Activated CD4-positive, alpha-beta T cell treated with anti-CD3 and anti-CD28 coated beads, Interleukin-2, amount 50 U/mL, for 1 hour (primary cell): ENCODE measurements around the gene GON4L.
"Not testable (repeated sequence)": the region's sequence is repeated elsewhere in the genome, so short reads cannot be mapped to it uniquely, and the experiment has no call there.

Experiments
- DNase-seq: peaks from one replicate; pipeline ENCODE4 v3.0.0-alpha.2; 2020

Gene GON4L

DNA sequence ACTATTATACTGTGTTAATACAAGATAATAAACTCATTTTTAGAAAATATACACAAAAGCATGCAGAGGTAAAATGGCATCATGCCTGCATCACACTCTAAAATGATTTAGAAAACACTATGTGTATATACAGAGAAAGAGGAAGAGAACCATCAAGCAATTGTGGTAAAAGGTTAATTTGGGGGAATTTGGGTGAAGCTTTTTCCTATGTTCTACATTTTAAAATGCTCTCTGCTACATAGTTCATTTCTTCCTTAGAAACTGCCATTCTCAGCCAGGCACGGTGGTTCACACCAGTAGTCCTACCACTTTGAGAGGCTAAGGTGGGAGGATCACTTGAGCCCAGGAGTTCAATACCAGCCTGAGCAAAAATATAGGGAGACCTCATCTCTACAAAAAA lies 44.1 kb downstream of the GON4L start:
- no peak for DNase-seq

DNA sequence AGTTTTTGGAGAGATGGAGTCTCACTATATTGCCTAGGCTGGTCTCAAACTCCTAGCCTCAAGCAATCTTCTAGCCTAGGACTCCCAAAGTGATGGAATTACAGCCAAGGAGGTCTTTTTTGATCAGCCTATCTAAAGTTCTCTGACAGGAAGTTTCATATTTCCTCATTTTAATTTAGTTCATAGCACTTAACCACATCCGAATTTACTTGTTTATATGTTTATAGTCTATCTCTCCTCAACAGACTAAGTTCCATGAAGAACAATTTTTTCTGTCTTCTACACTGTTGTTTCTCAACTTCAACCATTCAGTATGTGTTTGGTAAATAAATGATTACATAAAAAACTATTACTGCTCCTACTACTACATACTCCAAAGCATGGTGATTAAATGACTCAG lies 47.9 kb downstream of the GON4L start:
- no peak for DNase-seq

DNA sequence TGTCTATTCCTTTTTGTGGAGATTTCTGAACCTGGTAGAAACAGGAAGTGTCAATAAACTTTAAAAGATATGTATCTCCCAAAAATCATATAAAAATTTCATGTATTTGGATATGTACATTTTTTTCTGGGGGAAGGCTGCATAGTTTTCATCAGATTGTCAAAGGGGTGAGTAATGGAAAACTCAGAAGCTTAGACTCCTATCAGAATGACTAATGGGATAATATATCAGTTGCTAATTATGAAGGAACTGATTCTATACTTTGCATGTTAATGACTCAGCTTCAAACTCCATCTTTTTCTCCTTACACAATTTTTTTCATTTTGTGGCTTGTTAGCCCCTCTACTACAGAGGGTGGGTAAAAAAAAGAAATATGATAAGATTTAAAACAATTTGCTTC lies 55.9 kb downstream of the GON4L start:
- no peak for DNase-seq

DNA sequence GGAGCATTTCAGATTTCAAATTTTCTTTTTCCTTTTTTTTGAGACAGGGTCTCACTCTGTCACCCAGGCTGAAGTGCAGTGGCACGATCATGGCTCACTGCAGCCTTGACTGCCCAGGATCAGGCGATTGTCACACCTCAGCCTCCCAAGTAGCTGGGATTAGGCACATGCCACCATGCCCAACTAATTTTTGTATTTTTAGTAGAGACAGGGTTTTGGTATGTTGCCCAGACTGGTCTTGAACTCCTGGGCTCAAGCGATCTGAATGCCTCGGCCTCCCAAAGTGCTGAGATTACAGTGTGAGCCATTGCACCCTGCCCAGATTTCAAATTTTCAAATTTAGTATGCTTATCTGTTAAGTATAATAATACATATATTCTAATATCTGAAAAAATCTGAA lies 61.4 kb downstream of the GON4L start:
- not testable (repeated sequence) for DNase-seq

DNA sequence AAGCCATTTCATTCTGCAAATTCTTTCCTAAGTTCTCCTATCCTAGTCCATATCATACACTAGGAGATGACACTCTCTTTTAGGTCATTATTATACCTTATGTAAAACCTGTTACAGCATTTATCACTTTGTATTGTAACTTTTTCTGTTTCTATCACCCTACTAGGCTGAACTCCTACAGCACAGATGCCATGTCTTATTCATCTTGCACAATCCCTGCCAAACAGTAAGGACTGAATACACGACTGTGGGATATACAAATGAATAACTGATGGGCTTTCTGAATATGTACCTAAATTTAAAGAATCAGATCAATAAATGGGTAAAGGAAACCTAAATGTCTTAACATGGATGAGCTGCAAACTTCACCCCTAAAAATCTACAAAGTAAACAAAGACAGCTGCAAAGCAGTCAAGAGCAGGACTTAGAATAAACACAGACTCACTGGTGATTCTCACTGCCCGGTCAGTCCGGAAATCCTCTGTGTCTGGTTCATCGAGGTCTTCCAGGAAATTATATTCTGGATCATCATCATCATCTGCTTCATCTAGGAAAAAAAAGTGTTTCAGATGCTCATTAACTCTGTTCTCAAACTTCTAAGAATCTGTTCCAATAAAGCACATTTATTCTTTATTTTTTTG lies 62.3 kb downstream of the GON4L start:
- no peak for DNase-seq

DNA sequence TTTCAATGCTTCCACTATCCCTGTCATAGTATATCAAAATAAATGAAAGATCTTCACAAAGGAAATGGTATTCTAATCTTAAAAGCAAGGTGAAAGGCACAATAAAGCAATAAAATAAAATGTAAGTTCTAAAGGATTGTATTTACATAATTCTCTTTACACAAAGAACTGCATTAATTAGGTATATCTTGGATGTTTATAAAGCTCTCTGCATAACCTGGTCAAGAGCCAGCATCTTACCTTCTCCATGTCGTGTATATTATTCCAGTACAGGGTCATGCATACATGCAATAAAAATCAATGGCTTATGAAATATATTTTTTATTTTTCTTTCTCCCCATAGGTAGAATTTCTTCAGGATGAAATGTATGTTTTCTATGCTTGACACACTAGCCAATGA lies 63.8 kb downstream of the GON4L start:
- DNase-seq = no peak

DNA sequence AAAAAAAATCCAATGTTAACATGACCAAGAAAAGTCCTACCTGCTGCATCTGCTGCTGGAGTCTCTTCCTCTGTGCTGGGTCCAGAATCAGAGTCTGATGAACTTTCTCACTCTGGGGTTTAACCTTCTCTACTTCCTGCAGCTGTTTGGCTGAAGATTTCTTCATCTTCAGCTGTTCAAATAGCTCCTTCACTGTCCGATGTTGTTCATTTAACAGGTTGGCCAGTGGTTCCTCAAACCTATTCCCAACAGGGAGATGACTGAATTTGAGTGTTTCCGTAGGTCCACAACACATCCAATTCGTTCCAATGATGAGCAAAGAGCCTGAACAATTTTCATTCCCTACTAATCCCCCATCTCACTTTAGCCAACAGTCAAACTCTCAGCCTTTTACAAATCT lies 79.4 kb downstream of the GON4L start:
- no peak for DNase-seq

DNA sequence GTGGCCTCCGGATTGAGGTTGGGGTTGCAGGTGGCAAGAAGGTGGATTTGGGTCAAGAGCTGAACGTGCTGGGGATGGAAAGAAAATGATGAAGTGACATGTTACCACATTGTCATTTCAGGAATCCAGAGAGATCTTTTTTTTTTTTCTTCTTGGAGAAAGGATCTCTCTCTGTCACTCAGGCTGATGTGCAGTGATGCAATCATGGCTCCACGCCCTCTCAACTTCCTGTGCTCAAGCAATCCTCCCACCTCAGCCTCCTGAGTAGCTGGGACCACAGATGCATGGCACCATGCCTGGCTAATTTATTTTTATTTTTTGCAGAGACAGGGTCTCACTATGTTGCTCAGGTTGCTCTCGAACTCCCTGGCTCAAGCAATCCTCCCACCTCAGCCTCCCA lies 80.6 kb downstream of the GON4L start:
- no peak for DNase-seq

DNA sequence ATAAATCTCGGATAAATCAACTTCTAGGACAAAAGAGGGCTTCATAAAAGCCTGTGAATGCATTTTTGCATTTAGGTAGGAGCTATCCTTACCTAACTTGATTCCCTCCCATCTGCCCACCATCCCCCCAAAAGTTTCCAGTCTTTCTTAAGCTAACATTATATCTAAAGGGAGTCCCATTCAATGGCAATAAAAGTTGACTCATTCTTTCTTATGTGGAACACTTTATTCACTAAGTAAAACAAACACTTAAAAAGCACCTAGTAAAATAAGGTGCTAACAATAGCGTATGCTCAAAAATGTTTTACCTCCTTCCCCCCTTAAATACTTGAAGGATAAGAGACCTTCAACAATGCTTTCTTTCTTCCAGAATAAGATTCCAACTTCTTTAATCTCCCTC lies 83.8 kb downstream of the GON4L start:
- no peak for DNase-seq

DNA sequence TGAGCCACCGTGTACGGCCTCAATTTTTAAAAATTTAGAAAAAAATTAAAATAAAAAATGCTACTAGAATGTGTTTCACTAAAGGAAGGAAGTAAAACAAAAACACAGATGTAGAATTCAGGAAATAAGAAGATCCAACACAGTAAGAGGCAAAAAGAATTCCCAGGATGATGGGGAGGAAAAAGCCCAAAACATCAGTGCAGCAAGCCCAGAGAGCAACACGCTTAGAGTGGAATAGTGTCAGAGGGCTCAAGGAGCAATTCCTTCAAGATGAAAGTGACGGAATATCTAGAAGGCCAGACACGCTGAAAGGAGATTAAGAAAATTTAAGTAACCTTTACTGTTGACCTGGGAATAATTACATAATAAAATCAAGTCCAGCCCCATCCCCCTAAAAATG lies 87.8 kb downstream of the GON4L start:
- no peak for DNase-seq

DNA sequence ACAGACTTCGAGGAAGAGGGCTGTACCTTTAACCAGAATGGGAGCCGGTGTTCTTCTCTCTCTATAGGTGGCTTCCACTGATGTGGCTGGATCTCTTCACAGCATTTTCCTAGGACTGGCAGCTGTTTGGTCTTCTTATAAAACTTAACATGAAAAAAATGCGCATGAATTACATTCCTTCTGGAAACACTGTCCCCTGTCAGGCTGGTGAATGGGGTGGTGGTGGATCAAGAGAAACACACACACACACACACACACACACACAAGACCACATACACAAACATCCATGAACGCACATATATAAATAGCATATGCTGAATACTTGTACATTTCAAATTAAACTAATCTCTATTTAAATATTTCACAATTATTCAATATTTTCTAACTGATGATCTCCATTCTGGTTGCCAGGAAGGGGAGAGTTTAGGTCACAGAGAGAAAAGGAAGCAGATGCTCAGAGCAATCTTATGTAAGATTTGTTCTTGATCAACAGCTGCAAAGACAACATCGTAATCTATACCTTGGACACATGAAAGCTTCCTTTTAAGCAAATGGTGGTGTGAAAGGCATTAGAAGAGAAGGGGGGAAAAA lies 89.5 kb downstream of the GON4L start:
- DNase-seq = not testable (repeated sequence)

DNA sequence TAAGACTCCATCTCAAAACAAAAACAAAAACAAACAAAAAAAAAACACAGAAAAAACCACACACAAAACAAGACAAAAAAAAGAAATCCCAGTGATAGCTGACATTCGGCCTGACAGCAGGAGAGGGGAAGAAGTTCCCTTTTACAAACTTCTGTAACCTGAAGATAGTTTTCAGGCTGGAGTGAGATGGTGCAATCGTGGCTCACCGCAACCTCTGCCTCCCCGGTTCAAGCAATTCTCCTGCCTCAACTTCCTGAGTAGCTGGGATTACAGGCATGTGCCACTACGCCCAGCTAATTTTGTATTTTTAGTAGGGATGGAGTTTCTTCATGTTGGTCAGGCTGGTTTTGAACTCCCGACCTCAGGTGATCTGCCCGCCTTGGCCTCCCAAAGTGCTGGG lies 93.0 kb downstream of the GON4L start:
- DNase-seq = not testable (repeated sequence)

DNA sequence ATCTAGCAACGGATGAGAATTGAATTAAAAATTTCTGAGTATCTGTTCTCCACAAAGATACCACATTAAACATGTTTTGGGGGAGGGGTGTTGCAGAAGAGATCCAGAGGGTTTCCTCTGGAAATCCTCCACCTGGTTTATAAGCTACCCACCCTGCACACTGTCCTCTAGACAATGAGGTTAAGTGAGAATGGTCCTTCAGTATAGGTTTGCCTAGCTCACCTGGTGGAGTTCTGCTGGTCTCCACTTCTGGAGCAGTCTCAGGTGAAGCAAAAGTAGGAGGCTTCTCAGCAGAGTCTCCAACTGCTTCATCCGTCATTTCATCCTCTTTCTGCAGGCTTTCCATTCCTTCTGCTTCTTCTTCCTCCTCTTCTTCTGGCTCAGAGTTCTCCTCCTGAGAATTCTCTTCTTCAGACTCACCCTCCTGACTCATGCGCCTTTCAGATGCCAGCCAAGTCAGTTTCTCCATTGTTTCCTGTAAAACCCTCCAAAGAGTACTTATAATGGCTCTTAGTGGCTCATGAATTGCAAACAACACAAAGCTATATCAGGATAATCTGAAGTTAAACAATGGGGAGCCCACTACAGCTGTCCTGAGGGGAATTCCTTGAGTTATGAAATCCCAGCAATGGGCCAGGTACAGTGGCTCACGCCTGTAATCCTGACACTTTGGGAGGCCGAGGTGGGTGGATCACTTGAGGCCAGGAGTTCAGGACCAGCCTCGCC lies 93.8 kb downstream of the GON4L start:
- not testable (repeated sequence) for DNase-seq

DNA sequence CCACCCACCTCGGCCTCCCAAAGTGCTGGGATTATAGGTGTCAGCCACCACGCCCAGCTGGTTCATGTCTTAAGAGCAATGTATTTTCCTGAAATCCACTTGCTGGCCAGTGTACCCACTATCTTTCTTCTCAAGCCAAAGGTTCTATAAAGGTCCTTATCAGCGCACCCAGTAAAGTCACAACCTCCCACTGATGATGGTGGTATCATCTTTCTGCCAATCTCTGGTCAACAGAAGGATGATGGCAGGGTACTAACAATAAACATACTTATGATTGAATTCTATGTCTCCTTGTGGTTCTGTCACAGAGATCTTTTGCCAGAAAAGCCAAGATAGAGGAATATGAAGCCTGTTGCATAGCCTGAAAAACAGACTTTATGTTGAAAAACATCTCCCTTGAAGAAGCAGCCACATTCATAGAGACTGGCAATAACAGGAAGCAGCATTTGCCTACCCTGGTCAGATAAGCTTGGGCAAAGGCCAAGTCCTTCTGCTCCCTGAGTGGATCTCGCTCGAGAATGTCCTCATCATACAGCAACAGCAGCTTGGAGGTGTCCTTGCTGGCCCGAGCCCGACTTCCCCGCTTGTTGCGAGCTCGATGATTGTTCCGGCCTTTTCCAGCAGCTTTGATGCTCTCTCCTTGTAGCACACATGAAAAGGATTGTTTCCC lies 95.1 kb downstream of the GON4L start:
- DNase-seq = no peak

DNA sequence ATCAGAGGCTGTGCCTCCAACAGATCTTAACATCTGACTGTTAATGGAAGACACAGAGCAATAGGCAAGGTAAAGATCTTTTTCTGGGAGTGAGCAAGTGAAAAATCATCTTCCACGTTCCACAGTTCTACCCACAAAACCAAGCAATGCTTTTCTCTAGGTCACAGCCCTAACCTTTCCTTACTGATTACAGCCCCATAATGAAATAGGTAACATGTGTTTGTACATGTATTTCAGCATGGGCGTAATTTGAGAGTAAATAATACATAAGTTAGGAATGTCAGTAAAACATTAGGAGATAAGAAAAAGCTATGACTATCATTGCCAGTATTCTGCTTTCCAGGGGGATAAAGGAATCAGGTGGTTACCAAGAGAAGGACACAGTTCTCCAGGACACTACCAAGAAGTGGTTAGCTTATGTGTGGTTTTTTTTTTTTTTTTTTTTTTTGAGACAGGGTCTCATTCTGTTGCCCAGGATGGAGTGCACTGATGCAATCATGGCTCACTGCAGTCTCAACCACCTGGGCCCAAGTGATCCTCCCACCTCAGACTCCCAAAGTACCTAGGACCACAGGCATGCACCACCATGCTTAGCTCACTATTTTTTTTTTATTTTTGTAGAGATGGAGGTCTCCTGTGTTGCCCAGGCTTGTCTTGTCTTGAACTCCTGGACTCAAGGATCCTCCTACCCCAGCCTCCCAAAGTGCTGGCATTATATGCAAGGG lies 96.1 kb downstream of the GON4L start:
- no peak for DNase-seq

DNA sequence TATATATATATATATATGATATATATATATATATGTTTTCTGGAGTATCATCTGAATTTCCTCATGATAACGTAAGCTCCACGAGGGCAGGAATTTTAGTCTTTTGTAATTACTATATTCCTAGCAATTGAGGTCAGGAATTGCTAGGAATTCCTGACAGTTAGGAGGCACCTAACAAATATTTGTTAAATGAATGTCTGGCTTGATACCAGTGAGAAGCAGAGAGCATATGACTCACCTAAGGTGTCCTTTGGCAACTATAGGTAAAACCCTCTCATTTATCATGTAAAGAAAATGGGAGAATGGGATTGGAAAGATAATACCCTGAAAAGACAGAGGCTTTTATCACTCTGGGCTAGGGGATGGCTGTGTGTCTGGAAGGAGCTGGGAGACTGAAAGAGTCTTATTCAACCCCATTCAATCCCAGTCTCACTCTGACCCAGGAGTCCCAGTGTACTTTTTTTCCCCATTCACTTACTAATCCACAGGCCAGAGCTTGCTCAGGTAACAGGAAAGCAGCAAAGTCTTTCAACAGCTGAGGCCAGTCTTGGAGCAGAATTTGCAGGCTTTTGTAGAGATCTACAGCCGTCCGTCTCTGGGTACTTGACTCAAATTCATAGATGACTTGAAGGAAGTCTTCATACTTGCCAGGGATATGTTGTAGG lies 96.9 kb downstream of the GON4L start:
- DNase-seq = no peak

DNA sequence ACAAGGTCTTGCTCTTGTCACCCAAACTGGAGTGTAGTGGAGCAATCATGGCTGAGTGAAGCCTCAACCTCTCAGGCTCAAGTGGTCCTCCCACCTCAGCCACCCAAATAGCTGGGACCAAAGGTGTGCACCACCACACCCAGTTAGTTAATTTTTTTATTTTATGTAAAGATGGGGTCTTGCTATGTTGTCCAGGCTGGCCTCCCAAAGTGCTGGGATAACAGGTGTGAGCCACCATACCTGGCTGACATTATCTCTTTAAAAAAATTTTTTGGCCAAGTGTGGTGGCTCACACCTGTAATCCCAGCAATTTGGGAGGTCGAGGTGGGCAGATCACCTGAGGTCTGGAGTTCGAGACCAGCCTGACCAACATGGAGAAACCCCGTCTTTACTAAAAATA lies 98.0 kb downstream of the GON4L start:
- not testable (repeated sequence) for DNase-seq

DNA sequence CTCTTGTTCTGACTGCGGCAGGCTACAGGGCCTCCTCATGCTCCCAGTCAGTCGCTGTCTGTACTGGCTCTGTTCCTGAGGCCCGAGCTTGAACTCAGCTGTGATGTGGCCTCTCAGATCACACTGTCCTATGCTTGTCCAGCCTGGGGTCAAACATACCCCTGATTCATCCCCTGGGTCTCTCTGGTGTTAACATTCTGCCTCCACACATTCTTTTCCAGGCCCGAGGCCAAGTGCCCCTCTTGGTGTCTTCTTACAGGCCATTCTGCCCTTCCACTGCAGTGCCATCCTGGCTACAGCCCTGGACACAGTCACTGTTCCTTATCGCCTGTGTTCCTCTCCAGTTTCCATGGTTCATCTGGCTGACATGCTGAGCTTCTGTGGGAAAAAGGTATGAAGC lies 108.9 kb downstream of the GON4L start:
- not testable (repeated sequence) for DNase-seq

DNA sequence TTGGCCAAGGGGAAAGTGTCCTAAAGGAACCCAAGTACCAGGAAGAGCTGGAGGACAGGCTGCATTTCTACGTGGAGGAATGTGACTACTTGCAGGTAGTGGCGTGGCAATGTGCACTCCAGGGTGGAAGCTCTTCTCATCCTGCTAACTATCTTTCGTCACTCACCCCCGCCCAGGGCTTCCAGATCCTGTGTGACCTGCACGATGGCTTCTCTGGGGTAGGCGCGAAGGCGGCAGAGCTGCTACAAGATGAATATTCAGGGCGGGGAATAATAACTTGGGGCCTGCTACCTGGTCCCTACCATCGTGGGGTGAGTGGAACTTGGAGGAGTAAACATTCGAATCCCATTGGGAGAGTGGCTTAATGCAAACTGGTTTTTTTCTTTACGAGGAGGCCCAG lies 109.4 kb downstream of the GON4L start:
- DNase-seq = not testable (repeated sequence)

DNA sequence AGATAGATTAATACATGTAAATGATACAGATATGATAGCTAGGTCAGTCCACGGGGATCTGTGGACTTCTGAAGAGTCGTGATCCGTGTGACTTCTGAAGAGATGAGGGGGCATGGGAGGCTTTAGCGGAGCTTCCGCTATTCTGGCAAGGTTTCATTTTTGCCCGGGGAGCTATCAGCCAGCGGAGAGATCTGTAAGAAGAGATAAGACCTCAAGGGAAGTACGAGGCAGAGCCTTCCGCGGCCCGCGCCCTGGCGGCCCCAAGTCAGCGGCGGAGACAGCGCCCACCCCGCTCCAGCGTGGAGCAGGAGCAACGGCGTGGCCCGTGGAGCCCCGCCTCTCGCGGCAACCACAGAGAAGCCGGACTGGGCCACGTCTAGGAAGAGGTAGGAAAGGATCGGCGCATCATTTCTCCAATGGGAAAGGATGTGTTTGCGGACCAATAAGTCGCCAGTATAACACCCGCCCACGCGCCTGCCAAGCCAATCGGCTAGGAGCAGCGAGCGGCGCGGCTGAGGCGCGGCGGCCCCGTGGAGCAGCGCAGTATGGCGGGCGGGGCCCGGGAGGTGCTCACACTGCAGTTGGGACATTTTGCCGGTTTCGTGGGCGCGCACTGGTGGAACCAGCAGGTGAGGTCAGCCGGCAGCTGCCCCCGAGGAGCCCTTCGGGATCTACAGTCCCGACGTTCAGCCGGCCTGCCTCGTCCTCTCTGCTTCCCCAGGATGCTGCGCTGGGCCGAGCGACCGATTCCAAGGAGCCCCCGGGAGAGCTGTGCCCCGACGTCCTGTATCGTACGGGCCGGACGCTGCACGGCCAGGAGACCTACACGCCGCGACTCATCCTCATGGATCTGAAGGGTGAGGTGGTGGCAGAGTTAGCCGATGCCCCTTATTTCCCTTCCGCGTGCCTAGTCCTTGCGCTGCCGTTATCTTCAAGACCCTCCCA lies 111.5 kb downstream of the GON4L start:
- DNase-seq = peak; percentile 91

DNA sequence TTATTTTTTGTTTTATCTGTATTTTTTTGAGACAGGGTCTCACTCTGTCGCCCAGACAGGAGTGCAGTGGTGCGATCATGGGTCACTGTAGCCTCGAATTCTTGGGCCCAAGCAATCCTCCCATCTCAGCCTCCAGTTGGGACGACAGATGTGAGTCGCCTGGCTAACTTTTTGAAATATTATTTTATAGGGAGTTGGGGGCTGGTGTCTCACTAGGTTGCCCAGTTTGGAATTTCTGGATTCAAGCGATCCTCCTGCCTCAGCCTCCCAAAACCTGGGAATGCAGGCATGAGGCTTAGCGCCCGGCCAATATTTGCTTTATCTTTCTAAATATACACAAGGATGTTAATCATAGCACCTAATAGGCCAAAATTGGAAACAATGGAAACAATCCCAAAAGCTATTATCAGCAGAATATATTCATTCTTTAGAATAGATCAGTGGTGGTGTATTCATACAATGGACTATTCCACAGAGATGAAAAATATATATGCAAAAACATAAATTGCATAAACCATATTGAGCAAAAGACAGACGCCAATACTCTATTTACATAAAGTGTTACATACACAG lies 112.2 kb downstream of the GON4L start:
- no peak for DNase-seq
